ENCODE data around the gene GRN.
"Not testable (repeated sequence)": the region's sequence is repeated elsewhere in the genome, so short reads cannot be mapped to it uniquely, and the experiment has no call there.

GRN gene

GRCh38 chr17:44361292-44362260 lies 16.5 kb downstream of the GRN start:
- no peak for DNase-seq

GRCh38 chr17:44362459-44362948 lies 17.4 kb downstream of the GRN start:
- DNase-seq, result no peak

GRCh38 chr17:44362949-44363612 lies 18.0 kb downstream of the GRN start:
- DNase-seq, result peak; percentile 19

GRCh38 chr17:44363613-44364159 lies 18.6 kb downstream of the GRN start, which contains the start of gene FAM171A2:
Gene FAM171A2 (minus strand): TSS chr17:44363853. CDS start chr17:44363714, 139 bp downstream.
- peak; percentile 65 for DNase-seq

GRCh38 chr17:44365051-44365450 lies 19.9 kb downstream of the GRN start:
- DNase-seq, result not testable (repeated sequence)

GRCh38 chr17:44367231-44367979 lies 22.3 kb downstream of the GRN start:
- no peak for DNase-seq

- DNase-seq, result not testable (repeated sequence)
Measured at GRCh38 chr17:44368391-44369243, 23.5 kb downstream of the GRN start.

GRCh38 chr17:44369414-44370023 lies 24.4 kb downstream of the GRN start:
- not testable (repeated sequence) for DNase-seq

- no peak for DNase-seq
Measured at GRCh38 chr17:44372036-44372435, 26.9 kb downstream of the GRN start.

- no peak for DNase-seq
Measured at GRCh38 chr17:44374306-44375195, 29.4 kb downstream of the GRN start.

GRCh38 chr17:44375196-44376017 lies 30.3 kb downstream of the GRN start:
- no peak for DNase-seq

GRCh38 chr17:44376124-44376523 lies 31.0 kb downstream of the GRN start:
- peak; percentile 16 for DNase-seq

- DNase-seq, result no peak
Measured at GRCh38 chr17:44376779-44377178, 31.7 kb downstream of the GRN start.

GRCh38 chr17:44378171-44378705 lies 33.1 kb downstream of the GRN start:
- DNase-seq, result no peak

GRCh38 chr17:44379887-44380286 lies 34.8 kb downstream of the GRN start:
- DNase-seq, result no peak

- DNase-seq, result no peak
Measured at GRCh38 chr17:44380767-44381166, 35.7 kb downstream of the GRN start.

GRCh38 chr17:44381810-44382305 lies 36.8 kb downstream of the GRN start:
- DNase-seq, result no peak

GRCh38 chr17:44382917-44383316 lies 37.8 kb downstream of the GRN start:
- no peak for DNase-seq

Measured in fibroblast of skin of back (primary cell).